NCI-H2107 (cell line): Measurements from ENCODE around the gene BACH2.
"Not testable (repeated sequence)": the region's sequence is repeated elsewhere in the genome, so short reads cannot be mapped to it uniquely, and the experiment has no call there.

Experiments
- DNase-seq: peaks from one replicate; lab custom pipeline; 2025; lab: John Stamatoyannopoulos, UW

BACH2 gene

GRCh38 chr6:90296341-90297114, at the start of gene BACH2:
Gene BACH2, minus strand, starts transcription at chr6:90296843. Its CDS starts 287,999 bp downstream, at chr6:90008844.
- DNase-seq: peak; percentile 74

- no peak for DNase-seq
These were observed 46.9 kb upstream of the BACH2 start for GRCh38 chr6:90343576-90343975.

- no peak for DNase-seq
These were observed 41.8 kb upstream of the BACH2 start for GRCh38 chr6:90338409-90338808.

GRCh38 chr6:90336388-90336947, 39.8 kb upstream of the BACH2 start:
- DNase-seq: no peak

- no peak for DNase-seq
These were observed 37.3 kb upstream of the BACH2 start for GRCh38 chr6:90333928-90334327.

- not testable (repeated sequence) for DNase-seq
These were observed 36.4 kb upstream of the BACH2 start for GRCh38 chr6:90332978-90333543.

- no peak for DNase-seq
These were observed 32.9 kb upstream of the BACH2 start for GRCh38 chr6:90329386-90330077.

- DNase-seq: no peak
These were observed 31.4 kb upstream of the BACH2 start for GRCh38 chr6:90328004-90328403.

- DNase-seq: no peak
These were observed 29.9 kb upstream of the BACH2 start for GRCh38 chr6:90326404-90327057.

GRCh38 chr6:90323706-90324105, 27.1 kb upstream of the BACH2 start:
- DNase-seq: no peak

- no peak for DNase-seq
These were observed 26.4 kb upstream of the BACH2 start for GRCh38 chr6:90322976-90323474.

- DNase-seq: no peak
These were observed 23.5 kb upstream of the BACH2 start for GRCh38 chr6:90319979-90320685.

GRCh38 chr6:90319044-90319443, 22.4 kb upstream of the BACH2 start:
- DNase-seq: no peak

GRCh38 chr6:90315986-90316385, 19.3 kb upstream of the BACH2 start:
- no peak for DNase-seq

GRCh38 chr6:90315354-90315950, 18.8 kb upstream of the BACH2 start:
- no peak for DNase-seq

- DNase-seq: no peak
These were observed 17.9 kb upstream of the BACH2 start for GRCh38 chr6:90314514-90314913.

GRCh38 chr6:90311569-90311968, 14.9 kb upstream of the BACH2 start:
- DNase-seq: no peak

GRCh38 chr6:90305800-90306448, 9.3 kb upstream of the BACH2 start:
- no peak for DNase-seq

- DNase-seq: no peak
These were observed 7.7 kb upstream of the BACH2 start for GRCh38 chr6:90304308-90304707.

- no peak for DNase-seq
These were observed 6.4 kb upstream of the BACH2 start for GRCh38 chr6:90303039-90303438.

GRCh38 chr6:90302320-90302719, 5.7 kb upstream of the BACH2 start:
- no peak for DNase-seq
